ENCODE measurements around the gene MCC. TPM values are rescaled to one million over a fixed set of nuclear protein-coding genes. Genes with fewer than 3 reads are reported as not detected.

The MCC gene
- total and polyA plus RNA-seq, 4 donors, result 9.0 to 47.3 (median 14.7) TPM

GRCh38 chr5:113183694-113184093 is 304.6 kb downstream of the MCC start:
- Histone ChIP-seq H3K9me3 (ENCODE audit: control insufficient read depth in 4 of 4, low read length in 3 of 4) (no peaks in the 10 kb centered on the region), H3K4me3 (ENCODE audit: low read depth in 1 of 3, low read length in 3 of 3) (no peak overlapping the region), H3K36me3 (ENCODE audit: control insufficient read depth in 4 of 4, insufficient read depth in 3 of 4, low read depth in 1 of 4, low read length in 3 of 4) (peaks cover 0 to 2% (median 0%) of the 10 kb centered on the region in 4 donors), H3K27ac (ENCODE audit: low read depth in 1 of 2, low read length in 2 of 2) (no peak overlapping the region), H3K4me1 (ENCODE audit: control insufficient read depth in 4 of 4, insufficient read depth in 4 of 4, low read length in 3 of 4) (peaks cover 0 to 6% (median 2%) of the 10 kb centered on the region in 4 donors), H3K9ac (ENCODE audit: low read depth in 1 of 2, low read length in 2 of 2) (no peak overlapping the region), H3K27me3 (ENCODE audit: control insufficient read depth in 4 of 4, insufficient read depth in 4 of 4, low read length in 3 of 4) (no peaks in the 10 kb centered on the region)
- TF ChIP-seq, protein P1, sequence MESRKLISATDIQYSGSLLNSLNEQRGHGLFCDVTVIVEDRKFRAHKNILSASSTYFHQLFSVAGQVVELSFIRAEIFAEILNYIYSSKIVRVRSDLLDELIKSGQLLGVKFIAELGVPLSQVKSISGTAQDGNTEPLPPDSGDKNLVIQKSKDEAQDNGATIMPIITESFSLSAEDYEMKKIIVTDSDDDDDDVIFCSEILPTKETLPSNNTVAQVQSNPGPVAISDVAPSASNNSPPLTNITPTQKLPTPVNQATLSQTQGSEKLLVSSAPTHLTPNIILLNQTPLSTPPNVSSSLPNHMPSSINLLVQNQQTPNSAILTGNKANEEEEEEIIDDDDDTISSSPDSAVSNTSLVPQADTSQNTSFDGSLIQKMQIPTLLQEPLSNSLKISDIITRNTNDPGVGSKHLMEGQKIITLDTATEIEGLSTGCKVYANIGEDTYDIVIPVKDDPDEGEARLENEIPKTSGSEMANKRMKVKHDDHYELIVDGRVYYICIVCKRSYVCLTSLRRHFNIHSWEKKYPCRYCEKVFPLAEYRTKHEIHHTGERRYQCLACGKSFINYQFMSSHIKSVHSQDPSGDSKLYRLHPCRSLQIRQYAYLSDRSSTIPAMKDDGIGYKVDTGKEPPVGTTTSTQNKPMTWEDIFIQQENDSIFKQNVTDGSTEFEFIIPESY (IDR thresholded peaks at IDR 0.05), result no peak
- no peak for TF ChIP-seq YY1 (IDR thresholded peaks at IDR 0.05)
- TF ChIP-seq MAX (IDR thresholded peaks at IDR 0.05), result no peak
- TF ChIP-seq HNF4G (IDR thresholded peaks at IDR 0.05), result no peak
- DNase-seq (ENCODE audit: low spot score), result no peak
- 93% methylated on average over 2 of the region's 2 CpGs for WGBS

DNA sequence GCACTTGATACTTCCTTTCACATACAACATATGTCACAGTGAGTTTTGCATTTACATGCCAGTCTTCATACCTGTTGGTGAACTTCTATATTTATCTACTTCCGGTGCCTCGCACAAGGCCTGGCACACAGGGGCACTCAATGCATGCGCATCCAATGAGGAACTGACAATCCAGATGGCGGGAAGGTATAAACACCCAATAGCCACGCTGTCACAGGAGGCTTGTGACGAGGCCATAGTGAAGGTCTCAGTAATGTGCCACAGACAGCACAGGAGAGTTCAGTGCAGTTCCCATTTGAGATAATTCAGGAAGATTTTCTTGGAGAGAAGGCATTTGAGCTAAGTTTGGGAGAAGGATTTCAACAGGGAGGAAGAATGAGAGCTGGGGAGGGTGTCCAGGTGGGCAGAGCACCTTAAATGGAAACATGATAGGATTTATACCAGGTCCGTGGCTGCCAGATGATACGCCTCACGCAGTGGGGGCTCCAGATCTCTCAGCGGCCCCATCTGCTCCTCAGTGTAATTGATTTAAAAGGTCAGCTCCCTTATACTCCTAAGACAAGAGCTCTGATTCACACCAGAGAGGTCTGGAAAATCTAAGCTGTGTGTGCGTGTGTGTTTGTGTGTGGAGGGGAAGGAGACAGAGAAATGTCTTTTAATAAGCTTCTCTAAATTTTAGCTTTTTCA is 305.5 kb downstream of the MCC start:
- no peak overlapping the region for H3K27ac ChIP-seq (ENCODE audit: low read depth in 1 of 2, low read length in 2 of 2)
- H3K4me3 ChIP-seq (ENCODE audit: low read depth in 1 of 3, low read length in 3 of 3), result no peak overlapping the region
- WGBS, result 97% methylated on average over 11 of the region's 11 CpGs
- TF ChIP-seq, protein P1 (IDR thresholded peaks at IDR 0.05), result no peak
- TF ChIP-seq JUND (IDR thresholded peaks at IDR 0.05) (no peak), CTCF (IDR thresholded peaks at IDR 0.05; ENCODE audit: low read depth, low read length, missing input control) (no peak), RAD21 (IDR thresholded peaks at IDR 0.05) (no peak), TAF1 (conservative IDR thresholded peaks at IDR 0.05) (no peak), FOXA2 (IDR thresholded peaks at IDR 0.05) (no peak)
- TF ChIP-seq, protein P2, sequence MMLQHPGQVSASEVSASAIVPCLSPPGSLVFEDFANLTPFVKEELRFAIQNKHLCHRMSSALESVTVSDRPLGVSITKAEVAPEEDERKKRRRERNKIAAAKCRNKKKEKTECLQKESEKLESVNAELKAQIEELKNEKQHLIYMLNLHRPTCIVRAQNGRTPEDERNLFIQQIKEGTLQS (IDR thresholded peaks at IDR 0.05), result no peak
- no peaks in the 10 kb centered on the region for H3K27me3 ChIP-seq (ENCODE audit: control insufficient read depth in 4 of 4, insufficient read depth in 4 of 4, low read length in 3 of 4)
- H3K36me3 ChIP-seq (ENCODE audit: control insufficient read depth in 4 of 4, insufficient read depth in 3 of 4, low read depth in 1 of 4, low read length in 3 of 4), result peaks cover 0 to 2% (median 0%) of the 10 kb centered on the region in 4 donors
- H3K9me3 ChIP-seq (ENCODE audit: control insufficient read depth in 4 of 4, low read length in 3 of 4), result no peaks in the 10 kb centered on the region
- DNase-seq (ENCODE audit: low spot score), result no peak
- H3K9ac ChIP-seq (ENCODE audit: low read depth in 1 of 2, low read length in 2 of 2), result no peak overlapping the region
- peaks cover 0 to 15% (median 4%) of the 10 kb centered on the region in 4 donors for H3K4me1 ChIP-seq (ENCODE audit: control insufficient read depth in 4 of 4, insufficient read depth in 4 of 4, low read length in 3 of 4)

Measured in liver (tissue), 9 donors.